Glomerular endothelial cell (primary cell): ENCODE data around the gene ZNF529. TPM values are rescaled to one million over a fixed set of nuclear protein-coding genes. Genes with fewer than 3 reads are reported as not detected.
A peak's percentile ranks its signal among the peaks of the same experiment; 100 is the strongest.
"Not testable (repeated sequence)": the region's sequence is repeated elsewhere in the genome, so short reads cannot be mapped to it uniquely, and the experiment has no call there.

ENCODE experiments used
- DNase-seq: peaks from one replicate; pipeline ENCODE4 v3.0.0-alpha.2; 2011; ENCODE audit warnings: low read depth, low spot score; ENCODE audit errors: extremely low read depth
- total RNA-seq: library from RNA; depleted of rRNA; stranded (reverse); fragments of >200 nt; gene quantifications from 2 replicates; pipeline ENCODE4 v1.2.3, GENCODE V29; 2015

Gene ZNF529
- 4.1 and 8.1 TPM in 2 replicates for total RNA-seq

GRCh38 chr19:36573020-36573894 lies at the start of gene ZNF529:
Gene ZNF529, minus strand, starts transcription at chr19:36573292. Its CDS starts 946 bp downstream, at chr19:36572346.
- DNase-seq: peak; percentile 68

DNA sequence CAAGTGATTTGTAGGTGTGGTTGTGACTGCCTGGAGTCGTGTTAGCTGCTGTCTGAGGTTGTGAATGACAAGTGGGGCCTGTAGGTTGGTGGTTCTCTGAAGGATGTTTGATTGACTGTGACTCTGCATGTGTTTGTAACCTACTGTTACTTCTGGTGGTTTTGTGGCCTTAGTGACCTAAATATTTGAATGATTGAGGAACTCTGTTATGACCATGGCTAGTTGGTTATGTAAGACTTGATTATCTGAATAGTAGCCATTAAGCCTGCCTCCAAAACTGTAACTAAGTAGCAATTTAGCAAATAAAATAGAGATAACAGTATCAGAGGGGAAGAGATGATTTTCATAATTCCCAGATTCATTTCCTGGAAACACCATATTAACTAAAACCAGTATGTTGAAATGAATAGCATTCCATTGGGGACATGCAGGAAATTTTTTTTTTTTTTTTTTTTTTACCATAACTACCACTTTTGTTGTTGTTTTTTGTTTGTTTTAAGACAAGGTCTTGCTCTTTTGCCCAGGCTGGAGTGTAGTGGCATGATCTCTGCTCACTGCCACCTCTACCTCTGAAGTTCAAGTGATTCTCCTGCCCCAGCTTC lies 32.9 kb upstream of the ZNF529 start:
- no peak for DNase-seq

DNA sequence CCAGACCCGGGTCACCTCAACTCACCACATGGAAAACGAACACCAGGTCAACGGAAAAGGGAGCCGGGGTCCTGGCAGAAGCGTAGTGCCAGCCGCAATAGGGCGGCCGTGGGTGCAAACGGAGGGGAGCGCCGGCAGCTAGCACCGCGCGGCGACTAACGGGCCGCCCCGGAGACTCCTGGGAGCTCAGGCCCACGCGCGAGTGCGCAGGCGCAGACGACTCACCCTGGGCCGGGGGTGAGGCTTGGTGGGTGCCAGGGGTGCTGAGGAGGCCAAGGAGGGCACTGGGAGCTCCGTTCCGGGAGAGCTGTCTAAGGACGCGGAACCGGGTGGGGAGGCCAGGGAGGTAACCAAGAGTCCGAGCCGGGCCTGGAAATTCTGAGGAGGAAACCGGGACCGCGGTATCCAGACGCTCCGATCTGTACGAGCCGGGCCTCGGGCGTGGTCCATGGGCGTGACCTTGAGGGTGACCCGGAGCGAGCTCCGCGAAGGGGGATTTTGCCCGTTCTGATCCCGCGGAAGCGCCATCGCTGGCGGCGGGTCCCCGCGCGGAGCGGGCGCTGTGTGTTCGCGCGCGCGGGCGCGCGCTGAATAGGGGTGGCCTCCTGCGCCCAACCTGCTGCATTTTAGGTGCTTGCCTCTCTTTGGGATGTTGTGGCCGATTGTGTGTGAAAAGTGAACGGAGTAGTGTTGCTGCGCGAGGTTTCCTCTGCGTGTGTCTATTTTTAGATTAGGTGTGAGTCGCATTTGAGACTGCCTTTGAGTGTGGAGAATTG lies 32.2 kb upstream of the ZNF529 start, which contains the start of gene ZNF382:
ZNF382 (plus strand) TSS at position 213 of the 776 bp plus-strand sequence. CDS start 4,602 bp downstream, outside the sequence.
- no peak for DNase-seq

DNA sequence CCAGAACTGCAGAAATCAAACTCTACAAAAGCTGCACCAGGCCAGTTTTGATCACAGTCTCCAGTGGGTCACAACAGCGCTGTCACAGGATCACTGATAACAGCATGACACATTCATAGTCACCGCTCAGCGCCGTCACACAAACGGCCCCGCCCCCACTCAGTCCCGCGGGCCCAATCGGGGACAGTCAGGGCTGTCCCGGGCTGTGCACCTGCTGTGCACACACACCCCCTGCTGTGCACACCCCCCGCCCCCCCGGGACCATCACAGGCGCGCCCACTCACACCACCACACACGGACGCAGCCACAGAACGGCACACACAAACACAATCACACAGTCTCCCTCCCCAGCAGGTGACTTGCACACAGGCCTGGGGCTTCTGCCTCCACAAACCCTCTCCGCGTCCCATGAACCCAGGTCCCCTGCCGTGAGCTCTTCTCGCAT lies 31.6 kb upstream of the ZNF529 start:
- no peak for DNase-seq

DNA sequence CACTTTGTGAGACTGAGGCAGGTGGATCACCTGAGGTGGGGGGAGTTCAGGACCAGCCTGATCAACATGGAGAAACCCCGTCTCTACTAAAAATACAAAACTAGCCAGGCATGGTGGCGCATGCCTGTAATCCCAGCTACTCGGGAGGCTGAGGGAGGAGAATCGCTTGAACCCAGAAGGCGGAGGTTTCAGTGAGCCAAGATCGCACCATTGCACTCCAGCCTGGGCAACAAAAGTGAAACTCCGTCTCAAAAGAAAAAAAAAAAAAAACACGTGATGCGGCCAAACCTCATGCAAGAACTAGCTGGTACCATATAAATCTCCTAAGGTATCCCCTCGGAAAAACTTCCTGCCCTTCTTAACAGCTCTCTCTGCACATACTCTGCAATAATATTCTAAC lies 29.6 kb upstream of the ZNF529 start:
- DNase-seq: not testable (repeated sequence)

DNA sequence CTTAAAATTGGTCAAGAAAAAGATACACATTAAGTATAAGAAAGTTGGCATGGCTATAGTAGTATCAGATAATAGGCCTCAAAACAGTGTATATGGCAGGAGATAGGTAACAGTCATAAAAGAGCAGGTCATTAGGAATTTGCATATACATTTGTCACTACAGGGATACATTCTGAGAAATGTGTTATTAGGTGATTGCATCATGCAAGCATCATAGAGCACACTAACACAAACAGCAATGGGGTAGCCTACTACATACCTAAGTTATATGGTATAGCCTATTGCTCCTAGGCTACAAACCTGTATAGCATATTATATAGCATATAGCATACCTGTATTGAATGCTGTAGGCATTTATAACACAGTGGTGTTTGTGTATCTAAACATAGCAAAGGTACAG lies 6.2 kb upstream of the ZNF529 start:
- no peak for DNase-seq

- DNase-seq: no peak
Observed at GRCh38 chr19:36577271-36577996, 4.3 kb upstream of the ZNF529 start.

DNA sequence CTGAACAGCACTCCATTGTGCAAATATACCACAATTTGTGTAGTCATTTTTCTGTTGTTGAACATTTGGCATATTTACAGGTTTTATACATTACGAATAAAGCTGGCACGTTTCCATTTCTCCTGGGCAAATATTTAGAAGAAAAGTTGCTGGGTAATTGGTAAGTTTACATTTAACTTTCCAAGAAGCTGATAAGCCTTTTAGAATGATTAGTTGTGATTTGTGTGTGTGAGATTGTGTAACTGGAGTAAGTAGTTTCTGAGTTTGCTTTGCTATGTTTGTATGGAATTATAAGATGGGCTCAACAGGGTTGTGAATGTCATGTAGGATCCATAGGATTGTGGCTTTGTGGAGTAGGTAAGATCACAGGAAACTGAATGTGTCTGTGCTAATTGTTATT lies 1.6 kb upstream of the ZNF529 start:
- no peak for DNase-seq

GRCh38 chr19:36573895-36574720 lies 1.0 kb upstream of the ZNF529 start:
- no peak for DNase-seq

DNA sequence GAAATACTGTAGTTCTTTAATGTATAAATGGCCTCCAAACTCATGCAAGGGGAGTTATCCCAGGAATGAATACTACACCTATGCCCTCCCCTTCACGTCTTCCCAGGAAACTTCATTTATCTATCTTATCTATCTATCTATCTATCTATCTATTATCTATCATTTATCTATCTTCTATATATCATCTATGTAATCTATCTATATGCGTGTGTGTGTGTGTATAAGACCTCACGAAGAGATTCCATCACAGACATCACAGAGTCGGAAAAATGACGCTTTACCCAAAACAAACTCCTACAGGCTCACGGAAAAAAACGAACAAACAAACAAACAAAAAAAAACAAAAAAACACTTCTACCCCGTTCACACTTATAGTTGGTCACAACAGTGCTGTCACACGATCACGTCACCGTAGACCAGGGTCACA lies 486 bp downstream of the ZNF529 start:
- no peak for DNase-seq

DNA sequence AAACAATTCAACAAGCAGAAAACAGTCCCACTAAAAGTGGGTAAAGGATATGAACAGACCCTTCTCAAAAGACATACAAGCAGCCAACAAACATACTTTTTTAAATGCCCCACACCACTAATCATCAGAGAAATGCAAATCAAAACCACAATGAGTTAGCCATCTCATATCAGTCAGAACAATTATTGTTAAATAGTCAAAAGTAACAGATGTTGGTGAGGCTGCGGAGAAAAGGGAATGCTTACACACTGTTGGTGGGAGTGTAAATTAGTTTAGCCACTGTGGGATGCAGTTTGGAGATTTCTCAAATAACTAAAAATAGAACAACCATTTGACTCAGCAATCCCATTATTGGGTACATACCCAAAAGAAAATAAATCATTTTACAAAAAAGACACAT lies 8.7 kb downstream of the ZNF529 start:
- DNase-seq: no peak

DNA sequence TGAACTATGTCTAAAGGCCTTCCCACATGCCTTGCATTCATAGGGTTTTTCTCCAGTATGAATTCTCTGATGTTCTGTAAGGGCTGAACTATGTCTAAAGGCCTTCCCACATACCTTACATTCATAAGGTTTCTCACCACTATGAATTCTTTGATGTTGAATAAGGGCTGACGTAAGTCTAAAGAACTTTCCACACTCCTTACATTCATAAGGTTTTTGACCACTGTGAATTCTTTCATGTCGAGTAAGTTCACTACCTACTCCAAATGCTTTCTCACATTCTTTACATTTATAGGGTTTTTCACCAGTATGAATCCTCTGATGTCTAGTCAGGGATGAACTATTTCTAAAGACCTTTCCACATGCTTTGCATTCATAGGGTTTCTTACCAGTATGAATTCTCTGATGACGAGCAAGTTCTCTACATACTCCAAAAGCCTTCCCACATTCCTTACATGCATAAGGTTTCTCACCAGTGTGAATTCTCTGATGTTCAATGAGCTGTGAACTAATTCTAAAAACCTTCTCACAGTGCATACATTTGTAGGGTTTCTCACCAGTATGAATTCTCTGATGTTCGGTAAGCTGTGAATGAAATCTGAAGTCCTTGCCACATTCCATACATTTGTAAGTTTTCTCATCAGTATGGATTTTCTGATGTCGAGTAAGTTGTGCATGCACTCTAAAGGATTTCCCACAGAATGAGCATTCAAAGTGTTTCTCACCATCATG lies 25.9 kb downstream of the ZNF529 start:
- no peak for DNase-seq

- no peak for DNase-seq
Observed at GRCh38 chr19:36528921-36529518, 44.1 kb downstream of the ZNF529 start.

GRCh38 chr19:36528194-36528920 lies 44.7 kb downstream of the ZNF529 start, which contains the start of gene ZNF260:
Gene ZNF260, minus strand, starts transcription at chr19:36528271. Its CDS starts 13,033 bp downstream, at chr19:36515238.
- DNase-seq: peak; percentile 90

GRCh38 chr19:36527873-36528193 lies 45.3 kb downstream of the ZNF529 start:
- DNase-seq: no peak

GRCh38 chr19:36527341-36527740 lies 45.8 kb downstream of the ZNF529 start:
- DNase-seq: no peak

GRCh38 chr19:36526581-36526980 lies 46.5 kb downstream of the ZNF529 start:
- DNase-seq: no peak

- no peak for DNase-seq
Observed at GRCh38 chr19:36524617-36525016, 48.5 kb downstream of the ZNF529 start.
